ENCODE data around the gene MRPS11. TPM values are rescaled to one million over a fixed set of nuclear protein-coding genes. Genes with fewer than 3 reads are reported as not detected.
A peak's percentile ranks its signal among the peaks of the same experiment; 100 is the strongest.

The MRPS11 gene
- total and polyA plus RNA-seq, 2 donors from 2014 or later = 35.2 to 96.8 TPM

DNA sequence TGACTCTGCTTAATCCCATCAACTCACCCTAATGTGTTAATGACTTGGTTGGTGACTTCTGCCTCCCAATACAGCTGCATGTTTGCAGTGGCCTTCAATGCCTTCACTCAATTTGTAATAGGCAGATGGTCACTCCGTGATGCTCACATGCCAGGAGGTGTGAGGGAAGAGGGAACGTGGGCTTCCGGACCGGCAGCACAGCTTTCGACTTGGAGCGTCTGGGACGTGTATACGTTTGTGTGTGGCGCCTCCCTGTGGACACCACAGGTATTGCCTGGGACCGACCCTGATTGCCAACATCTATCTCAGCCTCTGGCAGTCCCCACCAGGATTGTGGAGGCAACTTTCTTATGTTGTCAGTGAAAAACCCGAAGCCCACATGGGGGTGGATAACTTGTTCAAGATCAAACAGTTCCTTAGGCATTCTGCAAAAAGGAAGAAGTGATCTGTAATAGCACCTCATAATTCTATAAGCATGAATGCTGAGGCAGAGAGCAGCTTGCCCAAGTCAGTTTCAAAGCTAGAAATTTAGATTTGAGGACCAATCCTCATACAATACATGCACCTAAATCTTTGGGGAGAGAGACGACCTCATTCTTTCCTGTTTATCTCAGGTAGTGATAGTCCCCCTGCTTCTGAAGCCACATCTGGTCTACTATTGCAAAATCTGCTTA is 17.2 kb upstream of the MRPS11 start:
- H3K9ac ChIP-seq (ENCODE audit: low read length in 3 of 3) = no peak overlapping the region
- H3K27ac ChIP-seq (ENCODE audit: low read depth in 2 of 2, low read length in 2 of 2) = no peak overlapping the region
- FAIRE-seq (no peak), DNase-seq (peak in 4 of 5 donors; percentile 68 to 85 (median 73))
- H3K4me3 ChIP-seq (ENCODE audit: low read length in 3 of 3) = no peak overlapping the region
- no peaks in the 10 kb centered on the region for H3K36me3 ChIP-seq (ENCODE audit: control insufficient read depth in 2 of 3, insufficient read depth in 3 of 3, low read length in 3 of 3)
- peak; percentile 39 for TF ChIP-seq CTCF (IDR thresholded peaks at IDR 0.05; ENCODE audit: borderline replicate concordance, extremely low read depth, insufficient read depth)
- H3K27me3 ChIP-seq (ENCODE audit: control insufficient read depth, insufficient read depth, low read length) = no peaks in the 10 kb centered on the region
- H3K9me3 ChIP-seq (ENCODE audit: control insufficient read depth in 2 of 3, insufficient read depth in 1 of 3, low read length in 3 of 3) = no peaks in the 10 kb centered on the region
- intact Hi-C loops (cut with DNase I) = no loop called here
- H3K4me1 ChIP-seq (ENCODE audit: control insufficient read depth in 2 of 3, insufficient read depth in 2 of 3, low read depth in 1 of 3, low read length in 3 of 3) = peaks cover 0 to 4% (median 0%) of the 10 kb centered on the region in 3 donors

DNA sequence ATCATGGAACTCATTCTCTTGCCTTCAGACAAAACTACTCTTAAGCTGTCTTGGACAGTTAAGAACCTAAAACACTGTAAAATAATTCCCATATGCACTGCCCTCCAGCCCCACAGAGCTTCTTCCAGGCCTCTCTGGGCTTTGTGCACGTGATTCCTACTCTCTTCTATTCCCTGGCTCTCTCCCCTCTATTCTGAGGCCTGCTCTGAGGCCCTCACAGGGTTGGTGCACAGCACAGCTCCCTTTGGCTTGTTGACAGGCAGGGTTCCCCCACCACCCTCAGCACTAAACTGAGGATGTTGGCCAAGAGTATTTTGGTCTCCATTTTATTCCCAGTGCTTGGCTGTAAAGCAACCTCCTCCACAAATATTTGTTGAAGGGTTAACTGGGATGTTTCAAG is 13.9 kb upstream of the MRPS11 start:
- FAIRE-seq = no peak
- H3K27me3 ChIP-seq (ENCODE audit: control insufficient read depth, insufficient read depth, low read length) = no peaks in the 10 kb centered on the region
- intact Hi-C loops (cut with DNase I) = no loop called here

GRCh38 chr15:88454236-88454635 is 13.3 kb upstream of the MRPS11 start:
- no peak for TF ChIP-seq CTCF (IDR thresholded peaks at IDR 0.05; ENCODE audit: borderline replicate concordance, extremely low read depth, insufficient read depth)
- H3K9ac ChIP-seq (ENCODE audit: low read length in 3 of 3) = no peak overlapping the region
- H3K4me3 ChIP-seq (ENCODE audit: low read length in 3 of 3) = no peak overlapping the region
- H3K36me3 ChIP-seq (ENCODE audit: control insufficient read depth in 2 of 3, insufficient read depth in 3 of 3, low read length in 3 of 3) = peaks cover 2 to 15% (median 12%) of the 10 kb centered on the region in 3 donors
- intact Hi-C loops (cut with DNase I) = no loop called here
- H3K9me3 ChIP-seq (ENCODE audit: control insufficient read depth in 2 of 3, insufficient read depth in 1 of 3, low read length in 3 of 3) = no peaks in the 10 kb centered on the region
- H3K27ac ChIP-seq (ENCODE audit: low read depth in 2 of 2, low read length in 2 of 2) = no peak overlapping the region
- FAIRE-seq (no peak), DNase-seq (no peak)
- H3K4me1 ChIP-seq (ENCODE audit: control insufficient read depth in 2 of 3, insufficient read depth in 2 of 3, low read depth in 1 of 3, low read length in 3 of 3) = peaks cover 0 to 4% (median 0%) of the 10 kb centered on the region in 3 donors
- H3K27me3 ChIP-seq (ENCODE audit: control insufficient read depth, insufficient read depth, low read length) = no peaks in the 10 kb centered on the region

More for the DNA sequence above, 13.9 kb upstream of the MRPS11 start:
- Histone ChIP-seq H3K4me1 (ENCODE audit: control insufficient read depth in 2 of 3, insufficient read depth in 2 of 3, low read depth in 1 of 3, low read length in 3 of 3) (peaks cover 0 to 4% (median 0%) of the 10 kb centered on the region in 3 donors), H3K36me3 (ENCODE audit: control insufficient read depth in 2 of 3, insufficient read depth in 3 of 3, low read length in 3 of 3) (peaks cover 2 to 9% (median 7%) of the 10 kb centered on the region in 3 donors), H3K9me3 (ENCODE audit: control insufficient read depth in 2 of 3, insufficient read depth in 1 of 3, low read length in 3 of 3) (no peaks in the 10 kb centered on the region), H3K9ac (ENCODE audit: low read length in 3 of 3) (no peak overlapping the region), H3K4me3 (ENCODE audit: low read length in 3 of 3) (no peak overlapping the region), H3K27ac (ENCODE audit: low read depth in 2 of 2, low read length in 2 of 2) (no peak overlapping the region)
- no peak for TF ChIP-seq CTCF (IDR thresholded peaks at IDR 0.05; ENCODE audit: borderline replicate concordance, extremely low read depth, insufficient read depth)
- DNase-seq = no peak

Measured in kidney (tissue), 14 donors.